ENCODE data around the gene C7orf57. TPM values are rescaled to one million over a fixed set of nuclear protein-coding genes. Genes with fewer than 3 reads are reported as not detected.

C7orf57 gene
- total RNA-seq, 4 donors from 2014 or later = not detected

GRCh38 chr7:48107926-48108472 is 72.7 kb downstream of the C7orf57 start:
- no peaks in the 10 kb centered on the region for H3K27me3 ChIP-seq
- WGBS = 96% methylated on average over 18 of the region's 18 CpGs
- peaks cover 16 to 63% (median 57%) of the 10 kb centered on the region in 4 donors for H3K36me3 ChIP-seq
- no peak for TF ChIP-seq POLR2A (IDR thresholded peaks at IDR 0.05; ENCODE audit: low read depth)
- TF ChIP-seq CTCF (IDR thresholded peaks at IDR 0.05) = no peak
- no peak for TF ChIP-seq EP300 (IDR thresholded peaks at IDR 0.05)
- TF ChIP-seq POLR2AphosphoS5 (IDR thresholded peaks at IDR 0.05) = no peak
- H3K4me3 ChIP-seq = no peak overlapping the region
- H3K9me3 ChIP-seq = no peaks in the 10 kb centered on the region
- H3K27ac ChIP-seq (replicated peaks in 1 of 4) = no peak overlapping the region
- DNase-seq (ENCODE audit: extremely low spot score) = peak; percentile 91
- intact Hi-C loops (cut with DNase I) = no loop called here
- H3K4me1 ChIP-seq = no peaks in the 10 kb centered on the region

- intact Hi-C loops (cut with DNase I) = loop anchor here (1.0 kb wide), 1 partner anchor 163 kb away; no protein-coding TSS in a partner anchor
- DNase-seq (ENCODE audit: extremely low spot score) = peak; percentile 77
- H3K27me3 ChIP-seq = no peaks in the 10 kb centered on the region
- H3K4me1 ChIP-seq = no peaks in the 10 kb centered on the region
- TF ChIP-seq POLR2AphosphoS5 (IDR thresholded peaks at IDR 0.05) (no peak), CTCF (IDR thresholded peaks at IDR 0.05) (no peak), EP300 (IDR thresholded peaks at IDR 0.05) (no peak), POLR2A (IDR thresholded peaks at IDR 0.05; ENCODE audit: low read depth) (no peak)
- H3K27ac ChIP-seq (replicated peaks in 1 of 4) = no peak overlapping the region
- WGBS = 93% methylated on average over 5 of the region's 5 CpGs
- peaks cover 16 to 51% (median 45%) of the 10 kb centered on the region in 4 donors for H3K36me3 ChIP-seq
- H3K9me3 ChIP-seq = no peaks in the 10 kb centered on the region
- no peak overlapping the region for H3K4me3 ChIP-seq
These were observed 73.9 kb downstream of the C7orf57 start for GRCh38 chr7:48108959-48109847.

GRCh38 chr7:48109848-48110663 is 74.7 kb downstream of the C7orf57 start:
- no peaks in the 10 kb centered on the region for H3K27me3 ChIP-seq
- no peak overlapping the region for H3K4me3 ChIP-seq
- H3K27ac ChIP-seq (replicated peaks in 1 of 4) = no peak overlapping the region
- TF ChIP-seq POLR2A (IDR thresholded peaks at IDR 0.05; ENCODE audit: low read depth) (no peak), CTCF (IDR thresholded peaks at IDR 0.05) (peak in 2 of 3 experiments; percentile 94 to 99)
- WGBS = 4% methylated on average over 6 of the region's 9 CpGs
- no peaks in the 10 kb centered on the region for H3K9me3 ChIP-seq
- intact Hi-C loops (cut with DNase I) = loop anchor here (1.0 to 5.0 kb wide), 3 partner anchors 73 to 164 kb away; partner anchors contain the start of gene C7orf57
- peak; percentile 96 for DNase-seq (ENCODE audit: extremely low spot score)
- H3K36me3 ChIP-seq = peaks cover 16 to 42% (median 39%) of the 10 kb centered on the region in 4 donors
- H3K4me1 ChIP-seq = no peaks in the 10 kb centered on the region

GRCh38 chr7:48110868-48111267 is 75.5 kb downstream of the C7orf57 start:
- peak; percentile 62 for DNase-seq (ENCODE audit: extremely low spot score)
- intact Hi-C loops (cut with DNase I) = loop anchor here (2.0 to 5.0 kb wide), 2 partner anchors 74 to 120 kb away; partner anchors contain the start of gene C7orf57
- Histone ChIP-seq H3K27me3 (no peaks in the 10 kb centered on the region), H3K4me3 (no peak overlapping the region), H3K27ac (replicated peaks in 1 of 4) (no peak overlapping the region), H3K4me1 (no peaks in the 10 kb centered on the region), H3K9me3 (no peaks in the 10 kb centered on the region), H3K36me3 (peaks cover 16 to 34% (median 32%) of the 10 kb centered on the region in 4 donors)
- 81% methylated on average over 4 of the region's 4 CpGs for WGBS
- TF ChIP-seq CTCF (IDR thresholded peaks at IDR 0.05) (no peak), EP300 (IDR thresholded peaks at IDR 0.05) (no peak), POLR2A (IDR thresholded peaks at IDR 0.05; ENCODE audit: low read depth) (no peak), POLR2AphosphoS5 (IDR thresholded peaks at IDR 0.05) (no peak)

Other genes starting within 250 kb of the C7orf57 start
- 1 to 10 TPM in 1 of 4 donors, under 1 TPM in 3; 0.50 to 1.7 (median 0.73) TPM for gene PKD1L1, start 87.1 kb upstream of the C7orf57 start, total RNA-seq
- 10 to 100 TPM; 11.5 to 15.6 (median 13.7) TPM for gene HUS1, start 55.9 kb upstream of the C7orf57 start, total RNA-seq
- gene SUN3, start 6.4 kb upstream of the C7orf57 start, total RNA-seq = not detected
- gene UPP1, start 53.7 kb downstream of the C7orf57 start, total RNA-seq = 10 to 100 TPM in 3 of 4 donors, 1 to 10 TPM in 1; 7.1 to 26.8 (median 10.6) TPM
- under 1 TPM in 3 of 4 donors, not detected in 1; under 0.01 to 0.26 (median 0.06) TPM for gene ABCA13, start 135.9 kb downstream of the C7orf57 start, total RNA-seq